Natural killer cell (primary cell): ENCODE measurements around the gene PPFIBP2. TPM values are rescaled to one million over a fixed set of nuclear protein-coding genes. Genes with fewer than 3 reads are reported as not detected.

Experiments
- ATAC-seq, 3 donors: fragments of 150-1000 bp in 2 of 3; fragments of 200-7000 bp in 1 of 3; cut with Tn5 transposase; 1 replicate in 1 of 3; 2 replicates in 2 of 3; pipeline ENCODE4 v1.10.0; 2021; ENCODE audit warnings: mild to moderate bottlenecking in 2 of 3, moderate library complexity in 2 of 3
- DNase-seq, 2 donors: peaks; one replicate each; pipeline versions ENCODE4 v3.0.0 to v3.0.0-alpha.2; 2013 to 2021; ENCODE audit warnings: mixed read lengths in 1 of 2
- H3K27ac ChIP-seq: one replicate; pipeline ENCODE4 v1.5.1; 2013; ENCODE audit warnings: mild to moderate bottlenecking, low read length
- H3K27me3 ChIP-seq: one replicate; pipeline ENCODE4 v1.6.1; 2013; ENCODE audit warnings: low read length; ENCODE audit not compliant: control insufficient read depth, insufficient read depth
- H3K36me3 ChIP-seq: one replicate; pipeline ENCODE4 v1.6.1; 2013; ENCODE audit warnings: low read length; ENCODE audit not compliant: control insufficient read depth, insufficient read depth
- H3K4me1 ChIP-seq: one replicate; pipeline ENCODE4 v1.6.1; 2013; ENCODE audit warnings: low read length; ENCODE audit not compliant: control insufficient read depth, insufficient read depth
- H3K4me3 ChIP-seq: one replicate; pipeline ENCODE4 v1.5.1; 2013; ENCODE audit warnings: low read length
- H3K9me3 ChIP-seq: one replicate; pipeline ENCODE4 v1.6.1; 2013; ENCODE audit warnings: low read length; ENCODE audit not compliant: control insufficient read depth, insufficient read depth
- H3K27ac Mint-ChIP-seq, 2 donors: one replicate each; pipeline ENCODE4 v1.8.0; 2022; ENCODE audit warnings: mild to moderate bottlenecking in 2 of 2, mixed read lengths in 2 of 2, moderate library complexity in 1 of 2
- H3K27me3 Mint-ChIP-seq, 2 donors: one replicate each; pipeline ENCODE4 v1.8.0; 2022; ENCODE audit warnings: low read depth in 2 of 2, mixed read lengths in 2 of 2
- H3K36me3 Mint-ChIP-seq: one replicate; pipeline ENCODE4 v1.8.0; 2022; ENCODE audit warnings: mixed read lengths
- H3K4me1 Mint-ChIP-seq, 2 donors: one replicate each; pipeline ENCODE4 v1.8.0; 2022; ENCODE audit warnings: mixed read lengths in 2 of 2
- H3K4me3 Mint-ChIP-seq: one replicate; pipeline ENCODE4 v1.8.0; 2022; ENCODE audit warnings: mild to moderate bottlenecking, moderate library complexity, mixed read lengths
- H3K9me3 Mint-ChIP-seq, 2 donors: one replicate each; pipeline ENCODE4 v1.8.0; 2022; ENCODE audit warnings: mixed read lengths in 2 of 2
- WGBS: methylation state at CpG from one replicate; pipeline ENCODE4 v1.1.7; 2013; ENCODE audit warnings: missing lambda C conversion rate; ENCODE audit not compliant: insufficient coverage; 5-methylcytosine and 5-hydroxymethylcytosine counted together
- intact Hi-C: fragments of 100-400 bp; cut with micrococcal nuclease; formaldehyde crosslinking; loops from one replicate; pipeline ENCODE4 v1.14.2; 2022
- total RNA-seq, 4 donors: library from RNA; stranded (reverse); fragments of 120-200 nt in 1 of 4; gene quantifications; one replicate each; pipeline versions ENCODE4 v1.2.3 to v1.2.4, GENCODE V29; 2013 to 2022
- TF ChIP-seq, protein P1 (sequence below): fragments of 200-600 bp; IDR thresholded peaks from one replicate; pipeline ENCODE4 v1.8.0; 2022; ENCODE audit warnings: antibody characterized with exemption

The PPFIBP2 gene
- total RNA-seq, 3 donors from 2014 or later (not counting 1 experiment from before 2014, with no cell fraction given), result 15.1 to 23.7 (median 23.1) TPM

DNA sequence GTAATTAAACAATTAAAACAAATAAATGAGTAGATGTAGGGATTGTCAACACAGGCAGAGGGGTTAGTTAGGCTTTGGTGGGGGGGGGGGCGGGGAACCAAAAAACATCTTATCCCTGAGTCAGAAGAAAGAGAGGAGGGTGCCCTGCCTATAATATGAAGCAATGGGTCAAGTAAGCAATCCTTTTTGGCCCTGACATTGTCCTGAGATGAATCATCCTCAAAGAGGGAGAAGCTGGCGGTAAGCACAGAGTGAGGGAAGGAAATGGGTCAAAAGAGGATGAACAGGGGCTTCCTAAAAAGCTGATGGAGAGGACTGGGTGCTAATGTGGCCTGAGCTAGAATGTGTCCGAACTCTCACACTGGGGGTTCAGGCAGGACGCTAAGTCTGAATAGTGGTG lies 23.7 kb upstream of the PPFIBP2 start:
- intact Hi-C loops, result no loop called here
- H3K36me3 Mint-ChIP-seq, result no peaks in the 10 kb centered on the region
- Histone ChIP-seq H3K27me3 (no peaks in the 10 kb centered on the region), H3K36me3 (no peaks in the 10 kb centered on the region), H3K27ac (no peak overlapping the region), H3K4me1 (no peaks in the 10 kb centered on the region), H3K9me3 (no peaks in the 10 kb centered on the region), H3K4me3 (no peak overlapping the region)
- no peaks in the 10 kb centered on the region for H3K27me3 Mint-ChIP-seq
- TF ChIP-seq, protein P1, sequence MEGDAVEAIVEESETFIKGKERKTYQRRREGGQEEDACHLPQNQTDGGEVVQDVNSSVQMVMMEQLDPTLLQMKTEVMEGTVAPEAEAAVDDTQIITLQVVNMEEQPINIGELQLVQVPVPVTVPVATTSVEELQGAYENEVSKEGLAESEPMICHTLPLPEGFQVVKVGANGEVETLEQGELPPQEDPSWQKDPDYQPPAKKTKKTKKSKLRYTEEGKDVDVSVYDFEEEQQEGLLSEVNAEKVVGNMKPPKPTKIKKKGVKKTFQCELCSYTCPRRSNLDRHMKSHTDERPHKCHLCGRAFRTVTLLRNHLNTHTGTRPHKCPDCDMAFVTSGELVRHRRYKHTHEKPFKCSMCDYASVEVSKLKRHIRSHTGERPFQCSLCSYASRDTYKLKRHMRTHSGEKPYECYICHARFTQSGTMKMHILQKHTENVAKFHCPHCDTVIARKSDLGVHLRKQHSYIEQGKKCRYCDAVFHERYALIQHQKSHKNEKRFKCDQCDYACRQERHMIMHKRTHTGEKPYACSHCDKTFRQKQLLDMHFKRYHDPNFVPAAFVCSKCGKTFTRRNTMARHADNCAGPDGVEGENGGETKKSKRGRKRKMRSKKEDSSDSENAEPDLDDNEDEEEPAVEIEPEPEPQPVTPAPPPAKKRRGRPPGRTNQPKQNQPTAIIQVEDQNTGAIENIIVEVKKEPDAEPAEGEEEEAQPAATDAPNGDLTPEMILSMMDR, result no peak
- no peak overlapping the region for H3K4me3 Mint-ChIP-seq
- DNase-seq (no peak), ATAC-seq (no peak)
- WGBS, result 95% methylated on average over 4 of the region's 4 CpGs
- H3K9me3 Mint-ChIP-seq, result no peaks in the 10 kb centered on the region
- no peaks in the 10 kb centered on the region for H3K4me1 Mint-ChIP-seq
- H3K27ac Mint-ChIP-seq, result no peak overlapping the region

DNA sequence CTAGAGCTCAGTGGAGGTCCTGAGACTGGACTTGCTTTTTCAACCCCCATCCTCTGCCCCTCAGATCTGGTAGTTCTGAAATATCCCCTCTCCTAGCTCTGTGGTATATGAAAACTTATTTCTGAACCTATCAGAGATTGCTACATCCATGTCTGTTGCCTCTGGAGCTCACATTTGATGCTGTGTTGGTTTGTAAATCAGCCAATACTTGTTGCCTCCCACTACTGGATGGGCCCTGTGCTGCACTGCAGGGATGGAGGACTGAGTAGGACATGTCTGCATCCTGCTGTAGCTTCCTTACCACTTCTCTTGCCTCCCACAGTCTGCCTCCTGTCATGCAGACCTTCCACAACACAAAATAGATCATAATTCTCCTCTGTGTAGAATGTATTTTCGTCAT lies 23.3 kb upstream of the PPFIBP2 start:
- ATAC-seq (no peak), DNase-seq (no peak)
- Histone ChIP-seq H3K27ac (no peak overlapping the region), H3K9me3 (no peaks in the 10 kb centered on the region), H3K4me1 (no peaks in the 10 kb centered on the region), H3K4me3 (no peak overlapping the region), H3K27me3 (no peaks in the 10 kb centered on the region), H3K36me3 (no peaks in the 10 kb centered on the region)
- 89% methylated on average over 1 of the region's 1 CpG for WGBS
- Mint-ChIP-seq H3K27ac (no peak overlapping the region), H3K9me3 (no peaks in the 10 kb centered on the region), H3K4me1 (peaks cover 0 to under 1% of the 10 kb centered on the region in 2 donors), H3K4me3 (no peak overlapping the region), H3K36me3 (no peaks in the 10 kb centered on the region), H3K27me3 (no peaks in the 10 kb centered on the region)
- TF ChIP-seq, protein P1, result no peak
- intact Hi-C loops, result no loop called here

GRCh38 chr11:7492253-7492652 lies 21.5 kb upstream of the PPFIBP2 start:
- ATAC-seq (no peak), DNase-seq (no peak)
- H3K4me1 ChIP-seq, result peaks cover 4% of the 10 kb centered on the region
- H3K27ac ChIP-seq, result no peak overlapping the region
- intact Hi-C loops, result no loop called here
- no peak overlapping the region for H3K27ac Mint-ChIP-seq
- no peaks in the 10 kb centered on the region for H3K36me3 Mint-ChIP-seq
- H3K9me3 Mint-ChIP-seq, result no peaks in the 10 kb centered on the region
- H3K27me3 ChIP-seq, result no peaks in the 10 kb centered on the region
- H3K4me3 ChIP-seq, result no peak overlapping the region
- peaks cover 7 to 12% of the 10 kb centered on the region in 2 donors for H3K4me1 Mint-ChIP-seq
- 100% methylated on average over 1 of the region's 1 CpG for WGBS
- no peak overlapping the region for H3K4me3 Mint-ChIP-seq
- H3K9me3 ChIP-seq, result no peaks in the 10 kb centered on the region
- TF ChIP-seq, protein P1, result no peak
- H3K27me3 Mint-ChIP-seq, result no peaks in the 10 kb centered on the region
- H3K36me3 ChIP-seq, result no peaks in the 10 kb centered on the region

DNA sequence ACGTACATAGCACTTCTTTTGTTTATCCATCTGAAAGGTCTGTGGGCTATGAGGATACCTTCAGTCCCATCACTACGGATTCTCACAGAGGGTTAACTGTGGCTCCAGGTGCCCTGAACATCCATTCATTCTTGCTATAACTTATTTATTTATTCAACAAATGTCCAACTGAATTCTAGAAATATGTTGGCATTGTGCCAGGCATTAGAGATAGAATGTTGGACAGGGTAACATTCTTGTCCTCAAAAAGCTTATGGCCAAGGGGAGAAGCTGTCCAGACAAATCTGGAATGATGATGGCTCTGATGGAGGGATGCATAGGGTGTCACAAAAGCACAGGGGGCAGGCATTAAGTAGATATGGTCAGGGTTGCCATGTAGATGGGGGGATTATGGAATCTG lies 20.1 kb upstream of the PPFIBP2 start:
- WGBS, result 79% methylated on average over 2 of the region's 2 CpGs
- no peak for ATAC-seq
- Histone ChIP-seq H3K27ac (no peak overlapping the region), H3K9me3 (no peaks in the 10 kb centered on the region), H3K4me3 (no peak overlapping the region), H3K36me3 (no peaks in the 10 kb centered on the region), H3K4me1 (peaks cover 4% of the 10 kb centered on the region), H3K27me3 (no peaks in the 10 kb centered on the region)
- TF ChIP-seq, protein P1, result no peak
- H3K36me3 Mint-ChIP-seq, result no peaks in the 10 kb centered on the region
- no peaks in the 10 kb centered on the region for H3K9me3 Mint-ChIP-seq
- H3K4me1 Mint-ChIP-seq, result peaks cover 7 to 12% of the 10 kb centered on the region in 2 donors
- no peak overlapping the region for H3K27ac Mint-ChIP-seq
- no peak for DNase-seq
- no peak overlapping the region for H3K4me3 Mint-ChIP-seq
- intact Hi-C loops, result no loop called here
- H3K27me3 Mint-ChIP-seq, result no peaks in the 10 kb centered on the region
